Right ventricle myocardium superior (tissue), 1 donor: ENCODE data around the gene BAHCC1. TPM values are rescaled to one million over a fixed set of nuclear protein-coding genes. Genes with fewer than 3 reads are reported as not detected.

ENCODE experiments used
- ATAC-seq: fragments of 200-7000 bp; cut with Tn5 transposase; one replicate; pipeline ENCODE4 v1.9.1; 2020; ENCODE audit warnings: mild to moderate bottlenecking; ENCODE audit not compliant: poor library complexity
- DNase-seq: peaks from one replicate; pipeline ENCODE4 v3.0.0-alpha.2; 2020
- intact Hi-C: fragments of 100-400 bp; cut with DNase I; formaldehyde crosslinking; loops from one replicate; pipeline ENCODE4 v1.11.2; 2022
- microRNA-seq: library from miRNA; unstranded; fragments of <30 nt; microRNA quantifications from one replicate; pipeline ENCODE4 v1.2.0, GENCODE V29; 2020
- total RNA-seq: library from RNA; stranded (reverse); fragmentation: NEBNext Ultra II Directional; extraction: Animal tissue kit (Norgen Biotek cat#: 25700); gene quantifications from one replicate; pipeline ENCODE4 v1.2.1, GENCODE V29; 2021
- donor health status: DM: no; HTN: yes; CAD: no; lungs with severe emphysema.

The BAHCC1 gene
- total RNA-seq, 1 donor from 2014 or later, result 8.0 TPM

GRCh38 chr17:81509972-81510784 is 114.9 kb downstream of the BAHCC1 start:
- ATAC-seq (no peak), DNase-seq (no peak)
- intact Hi-C loops, result no loop called here

DNA sequence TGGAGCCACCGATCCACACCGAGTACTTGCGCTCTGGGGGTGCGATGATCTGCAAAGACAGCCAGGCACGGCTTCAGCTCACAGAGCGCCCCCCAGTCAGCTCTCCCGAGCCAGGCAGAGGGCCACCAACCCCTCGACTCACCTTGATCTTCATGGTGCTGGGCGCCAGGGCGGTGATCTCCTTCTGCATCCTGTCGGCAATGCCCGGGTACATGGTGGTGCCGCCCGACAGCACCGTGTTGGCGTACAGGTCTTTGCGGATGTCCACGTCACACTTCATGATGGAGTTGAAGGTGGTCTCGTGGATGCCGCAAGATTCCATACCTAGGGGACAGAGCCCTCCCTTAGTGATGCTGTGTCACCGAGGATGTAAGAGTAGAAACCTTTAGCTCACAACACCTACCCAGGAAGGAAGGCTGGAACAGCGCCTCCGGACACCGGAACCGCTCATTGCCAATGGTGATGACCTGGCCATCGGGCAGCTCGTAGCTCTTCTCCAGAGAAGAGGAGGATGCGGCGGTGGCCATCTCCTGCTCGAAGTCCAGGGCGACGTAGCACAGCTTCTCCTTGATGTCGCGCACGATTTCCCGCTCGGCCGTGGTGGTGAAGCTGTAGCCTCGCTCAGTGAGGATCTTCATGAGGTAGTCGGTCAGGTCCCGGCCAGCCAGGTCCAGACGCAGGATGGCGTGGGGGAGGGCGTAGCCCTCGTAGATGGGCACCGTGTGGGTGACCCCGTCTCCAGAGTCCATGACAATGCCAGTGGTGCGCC is 115.7 kb downstream of the BAHCC1 start:
- intact Hi-C loops, result no loop called here
- ATAC-seq (no peak), DNase-seq (no peak)

GRCh38 chr17:81511554-81511803 is 116.2 kb downstream of the BAHCC1 start:
- ATAC-seq (no peak), DNase-seq (no peak)
- intact Hi-C loops, result no loop called here

DNA sequence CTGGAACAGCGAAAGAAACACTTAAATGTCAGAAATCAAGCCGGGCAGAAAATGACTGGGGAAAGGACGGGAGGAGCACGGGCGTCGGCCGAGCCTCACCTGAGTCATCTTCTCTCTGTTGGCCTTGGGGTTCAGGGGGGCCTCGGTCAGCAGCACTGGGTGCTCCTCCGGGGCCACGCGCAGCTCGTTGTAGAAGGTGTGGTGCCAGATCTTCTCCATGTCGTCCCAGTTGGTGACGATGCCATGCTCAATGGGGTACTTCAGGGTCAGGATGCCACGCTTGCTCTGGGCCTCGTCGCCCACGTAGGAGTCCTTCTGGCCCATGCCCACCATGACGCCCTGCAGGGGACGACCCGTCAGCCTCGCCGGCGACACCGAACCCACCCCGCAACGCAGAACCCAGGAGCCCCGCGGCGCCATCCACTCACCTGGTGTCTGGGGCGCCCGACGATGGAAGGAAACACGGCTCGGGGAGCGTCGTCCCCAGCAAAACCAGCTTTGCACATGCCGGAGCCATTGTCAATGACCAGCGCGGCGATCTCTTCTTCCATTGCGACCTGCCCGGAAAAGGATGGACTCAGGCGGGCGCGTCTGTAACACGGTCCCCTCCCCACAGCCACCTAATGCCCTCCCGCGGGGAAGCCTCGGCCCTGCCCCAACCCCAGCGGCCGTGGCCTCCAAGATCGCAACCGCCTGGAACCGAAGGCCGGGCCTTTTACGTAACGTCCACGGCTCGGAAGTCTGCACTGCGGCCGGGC is 116.7 kb downstream of the BAHCC1 start:
- ATAC-seq, result peak; percentile 0
- DNase-seq, result no peak
- intact Hi-C loops, result no loop called here

DNA sequence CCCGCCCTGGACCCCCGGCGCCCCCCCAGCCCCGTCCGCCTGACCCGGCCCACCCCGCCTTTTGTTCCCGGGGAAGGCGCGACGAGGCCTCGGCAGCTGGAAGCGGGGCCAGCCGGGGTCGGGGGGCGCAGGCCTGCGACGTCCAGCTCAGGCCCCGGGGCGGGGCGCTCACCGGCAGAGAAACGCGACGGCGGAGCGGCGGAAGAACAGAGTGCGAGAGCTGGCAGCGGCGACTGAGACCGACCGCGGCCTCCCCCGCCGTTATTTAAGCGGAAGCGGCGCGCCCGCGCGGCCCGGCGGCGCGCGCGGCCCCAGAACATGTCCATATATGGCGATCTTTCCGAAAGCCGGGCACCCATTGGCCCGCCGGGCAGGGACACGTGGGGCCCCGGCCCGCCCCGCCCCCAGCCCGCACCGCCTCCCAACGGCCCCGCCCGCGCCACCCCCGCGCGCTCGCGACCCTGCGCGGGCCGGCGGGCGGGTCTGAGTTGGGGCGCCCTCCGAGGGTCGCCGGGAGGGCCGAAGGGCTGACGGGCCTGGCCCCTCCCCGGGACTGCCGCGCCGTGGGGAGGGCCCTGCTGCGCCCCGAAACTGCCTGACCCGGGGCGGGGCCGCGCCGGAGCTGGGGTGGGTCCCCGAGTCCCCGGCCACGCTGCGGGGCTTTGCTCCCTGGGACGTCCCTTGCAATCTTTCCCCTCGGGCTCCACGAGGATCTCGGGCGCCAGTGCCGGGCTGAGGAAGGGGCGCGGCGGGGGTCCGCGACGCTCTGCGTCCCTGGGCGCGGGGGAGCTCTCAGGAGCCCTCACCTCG is 117.5 kb downstream of the BAHCC1 start, which contains the start of gene ACTG1:
Gene ACTG1, minus strand, starts transcription at position 238 of the 810 bp plus-strand sequence. CDS start 445 bp downstream, outside the sequence.
- intact Hi-C loops, result no loop called here
- ATAC-seq (peak; percentile 64), DNase-seq (peak; percentile 96)

GRCh38 chr17:81513372-81513752 is 118.1 kb downstream of the BAHCC1 start:
- ATAC-seq, result peak; percentile 17
- DNase-seq, result peak; percentile 80
- intact Hi-C loops, result no loop called here

GRCh38 chr17:81513753-81514488 is 118.7 kb downstream of the BAHCC1 start:
- DNase-seq (peak; percentile 85), ATAC-seq (peak; percentile 26)
- intact Hi-C loops, result no loop called here

DNA sequence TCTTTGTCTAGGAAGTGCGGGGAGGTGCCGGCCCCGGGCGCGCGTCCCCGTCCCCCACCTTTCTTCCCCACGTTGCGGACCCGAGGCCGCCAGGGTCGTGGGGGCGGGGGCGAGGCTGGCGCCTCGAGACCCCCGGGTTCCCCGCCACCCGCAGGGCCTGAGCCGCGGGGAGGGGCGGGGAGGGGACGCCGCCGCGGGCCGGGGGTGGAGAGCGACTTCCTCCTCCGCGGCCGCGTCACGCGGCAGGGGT is 119.2 kb downstream of the BAHCC1 start:
- intact Hi-C loops, result no loop called here
- ATAC-seq (no peak), DNase-seq (no peak)

- DNase-seq (peak; percentile 90), ATAC-seq (peak; percentile 51)
- intact Hi-C loops, result no loop called here
These were observed 119.7 kb downstream of the BAHCC1 start for GRCh38 chr17:81514739-81515529.

- intact Hi-C loops, result no loop called here
- DNase-seq (peak; percentile 52), ATAC-seq (no peak)
These were observed 120.3 kb downstream of the BAHCC1 start for GRCh38 chr17:81515530-81516041.

Small RNAs within 50 kb of the gene (microRNA-seq; reads per million reads assigned to microRNA genes)
- gene MIR3186 (not detected), gene MIR4740 (not detected)

Other genes starting within 250 kb of the BAHCC1 start
- gene PVALEF, start 229.9 kb upstream of the BAHCC1 start, total RNA-seq, result not detected
- gene AATK, start 229.2 kb upstream of the BAHCC1 start, total RNA-seq, result 5.3 TPM
- 11.1 TPM for gene CEP131, start 172.5 kb upstream of the BAHCC1 start, total RNA-seq
- gene TEPSIN, start 156.4 kb upstream of the BAHCC1 start, total RNA-seq, result 13.4 TPM
- gene NDUFAF8, start 156.1 kb upstream of the BAHCC1 start, total RNA-seq, result 59.4 TPM
- gene SLC38A10, start 100.2 kb upstream of the BAHCC1 start, total RNA-seq, result 41.3 TPM
- 369 TPM for gene ACTG1, start 117.3 kb downstream of the BAHCC1 start, total RNA-seq
- gene FSCN2, start 132.9 kb downstream of the BAHCC1 start, total RNA-seq, result 0.19 TPM
- 13.0 TPM for gene FAAP100, start 156.9 kb downstream of the BAHCC1 start, total RNA-seq
- gene NPLOC4, start 241.7 kb downstream of the BAHCC1 start, total RNA-seq, result 81.1 TPM
- 0.24 TPM for gene TSPAN10, start 241.7 kb downstream of the BAHCC1 start, total RNA-seq